PC-3 (cell line): ENCODE measurements around the gene YTHDC2. TPM values are rescaled to one million over a fixed set of nuclear protein-coding genes. Genes with fewer than 3 reads are reported as not detected.

Source experiments
- ATAC-seq: fragments of 200-7000 bp; cut with Tn5 transposase; 2 replicates; pipeline ENCODE4 v1.9.1; 2020; ENCODE audit warnings: mild to moderate bottlenecking, moderate library complexity
- BruUV-seq: library from RNA; stranded (reverse); fragments of 400-500 nt; replicated peaks from 2 replicates; lab custom pipeline; 2021; lab: Mats Ljungman, UMichigan
- CTCF ChIA-PET: fragments of 300-600 bp; sonication (Branson Sonifier 250); formaldehyde crosslinking; loops from one replicate; lab custom pipeline; 2022; ENCODE audit warnings: antibody characterized with exemption; lab: Charles Lee
- POLR2A ChIA-PET: fragments of 300-600 bp; sonication (Branson Sonifier 250); formaldehyde crosslinking; loops from one replicate; lab custom pipeline; 2022; ENCODE audit warnings: antibody characterized with exemption; ENCODE audit not compliant: unreplicated experiment; lab: Charles Lee
- DNase-seq: peaks from one replicate; pipeline ENCODE4 v3.0.0-alpha.2; 2015
- H2AFZ ChIP-seq: fragments of 300-600 bp; sonication (generic); 2 replicates; pipeline ENCODE4 v1.6.0; 2016; ENCODE audit warnings: antibody characterized with exemption, low read length
- H3F3A ChIP-seq: fragments of 300-600 bp; sonication (generic); one replicate; pipeline ENCODE4 v1.6.0; 2017; ENCODE audit warnings: antibody characterized with exemption, low read length, control low read depth, mild to moderate bottlenecking; ENCODE audit not compliant: unreplicated experiment
- H3K27ac ChIP-seq: fragments of 300-600 bp; sonication (generic); 2 replicates; pipeline ENCODE4 v1.5.1; 2016; ENCODE audit warnings: mild to moderate bottlenecking, low read length
- H3K27me3 ChIP-seq: fragments of 300-600 bp; sonication (generic); 2 replicates; pipeline ENCODE4 v1.6.1; 2016; ENCODE audit warnings: low read length, mixed read lengths
- H3K36me3 ChIP-seq: fragments of 300-600 bp; sonication (generic); 2 replicates; pipeline ENCODE4 v1.6.1; 2016; ENCODE audit warnings: low read depth, mixed run types, low read length, mixed read lengths
- H3K4me1 ChIP-seq: fragments of 300-600 bp; sonication (generic); 2 replicates; pipeline ENCODE4 v1.5.1; 2016; ENCODE audit warnings: low read length; ENCODE audit not compliant: insufficient read depth
- H3K4me2 ChIP-seq: fragments of 300-600 bp; sonication (generic); 2 replicates; pipeline ENCODE4 v1.6.0; 2016; ENCODE audit warnings: low read length
- H3K4me3 ChIP-seq: fragments of 300-600 bp; sonication (generic); 2 replicates; pipeline ENCODE4 v1.5.1; 2016; ENCODE audit warnings: mild to moderate bottlenecking, low read length, mixed read lengths
- H3K79me2 ChIP-seq: fragments of 300-600 bp; sonication (generic); 2 replicates; pipeline ENCODE4 v1.6.1; 2017; ENCODE audit warnings: low read length, mixed read lengths
- H3K9ac ChIP-seq: fragments of 300-600 bp; sonication (generic); 2 replicates; pipeline ENCODE4 v1.6.0; 2016; ENCODE audit warnings: mild to moderate bottlenecking, low read length
- H3K9me2 ChIP-seq: fragments of 300-600 bp; sonication (generic); replicated peaks from 2 replicates; pipeline ENCODE4 v1.6.1; 2016; ENCODE audit warnings: mixed run types, low read length, mixed read lengths
- H3K9me3 ChIP-seq: fragments of 300-600 bp; sonication (generic); 2 replicates; pipeline ENCODE4 v1.6.1; 2016; ENCODE audit warnings: low read length, mixed read lengths
- H4K20me1 ChIP-seq: fragments of 300-600 bp; sonication (generic); 2 replicates; pipeline ENCODE4 v1.6.1; 2016; ENCODE audit warnings: low read length, mixed read lengths
- CTCF ChIP-seq: fragments of 300-600 bp; sonication (generic); conservative IDR thresholded peaks from 2 replicates; pipeline ENCODE4 v1.5.1; 2017; ENCODE audit warnings: antibody characterized with exemption, low read depth, mild to moderate bottlenecking, low read length
- EZH2 ChIP-seq: fragments of 300-600 bp; sonication (generic); IDR thresholded peaks from one replicate; pipeline ENCODE4 v1.6.1; 2017; ENCODE audit warnings: antibody characterized with exemption, mild to moderate bottlenecking, low read length; ENCODE audit not compliant: unreplicated experiment
- EZH2phosphoT487 ChIP-seq: fragments of 300-600 bp; sonication (generic); IDR thresholded peaks from 2 replicates; pipeline ENCODE4 v1.6.1; 2018; ENCODE audit warnings: mild to moderate bottlenecking, antibody characterized with exemption, low read length, borderline replicate concordance
- intact Hi-C: fragments of 100-400 bp; cut with micrococcal nuclease; formaldehyde crosslinking; loops from 2 replicates; pipeline ENCODE4 v1.9.0; 2023
- total RNA-seq: library from RNA; depleted of rRNA; stranded (reverse); fragments of >200 nt; gene quantifications from 2 replicates; pipeline ENCODE4 v1.2.3, GENCODE V29; 2014

The YTHDC2 gene
- total RNA-seq, 1 experiment from 2014 or later = 20.2 TPM

DNA sequence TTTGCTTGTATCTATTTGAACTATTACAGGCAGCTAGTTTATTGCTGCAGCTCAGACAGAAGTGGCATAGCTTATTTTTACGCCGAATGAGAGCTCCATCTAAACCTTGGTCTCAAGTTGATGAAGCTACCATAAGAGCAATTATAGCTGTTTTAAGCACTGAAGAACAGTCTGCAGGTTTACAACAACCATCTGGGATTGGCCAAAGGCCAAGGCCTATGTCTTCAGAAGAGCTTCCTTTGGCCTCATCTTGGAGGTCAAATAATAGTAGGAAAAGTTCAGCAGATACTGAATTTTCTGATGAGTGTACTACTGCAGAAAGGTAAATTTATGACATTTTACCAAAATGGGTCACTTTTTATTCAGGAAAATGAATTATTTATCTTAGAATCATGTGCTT lies 67.9 kb downstream of the YTHDC2 start:
- H3K9me3 ChIP-seq = no peaks in the 10 kb centered on the region
- H3K9ac ChIP-seq = no peak overlapping the region
- no peak overlapping the region for H3K4me2 ChIP-seq
- H3K36me3 ChIP-seq = peaks cover 9% of the 10 kb centered on the region; the same call in 1 of the 2 replicates
- ChIA-PET POLR2A (no interaction called here), CTCF (no interaction called here)
- H2AFZ ChIP-seq = no peak overlapping the region
- DNase-seq = no peak
- no peak for ATAC-seq
- no peaks in the 10 kb centered on the region for H3K27me3 ChIP-seq
- H4K20me1 ChIP-seq = no peaks in the 10 kb centered on the region
- no peaks in the 10 kb centered on the region for H3K4me1 ChIP-seq
- no peak for TF ChIP-seq EZH2
- no peaks in the 10 kb centered on the region for H3K79me2 ChIP-seq
- intact Hi-C loops = no loop called here
- no peaks in the 10 kb centered on the region for H3F3A ChIP-seq
- no peak overlapping the region for H3K27ac ChIP-seq
- no peaks in the 10 kb centered on the region for H3K9me2 ChIP-seq
- H3K4me3 ChIP-seq = no peak overlapping the region
- no TSS peak for BruUV-seq

DNA sequence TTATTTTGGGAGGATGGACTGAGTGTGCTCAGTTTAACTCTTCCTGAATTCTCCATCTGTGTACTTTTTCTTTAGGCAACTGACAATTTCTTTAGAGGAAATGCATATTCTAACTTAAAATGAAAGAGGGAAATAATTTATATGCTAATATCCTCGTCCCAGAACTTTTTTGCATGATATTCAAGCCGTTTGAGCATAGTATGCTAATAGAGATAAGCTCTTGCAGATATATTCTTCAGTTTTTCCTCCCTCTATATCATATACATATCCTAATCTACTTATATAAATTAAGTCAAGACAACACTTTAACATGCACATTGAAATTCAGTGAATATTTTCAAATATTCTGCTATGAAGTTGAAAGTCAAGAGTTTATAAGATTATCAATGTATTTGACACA lies 84.7 kb downstream of the YTHDC2 start:
- CTCF ChIA-PET = no interaction called here
- BruUV-seq = no TSS peak
- TF ChIP-seq EZH2 (no peak), EZH2phosphoT487 (no peak), CTCF (no peak)
- Histone ChIP-seq H3K27ac (no peak overlapping the region), H3K4me1 (no peaks in the 10 kb centered on the region), H3K36me3 (peaks cover 5% of the 10 kb centered on the region; the same call in 1 of the 2 replicates), H2AFZ (no peak overlapping the region), H3K27me3 (no peaks in the 10 kb centered on the region), H3K4me3 (no peak overlapping the region), H4K20me1 (no peaks in the 10 kb centered on the region), H3K4me2 (no peak overlapping the region), H3K79me2 (no peaks in the 10 kb centered on the region), H3K9me2 (no peaks in the 10 kb centered on the region), H3F3A (no peaks in the 10 kb centered on the region), H3K9me3 (no peaks in the 10 kb centered on the region), H3K9ac (no peak overlapping the region)
- POLR2A ChIA-PET = no interaction called here
- ATAC-seq = no peak
- intact Hi-C loops = no loop called here
- DNase-seq = no peak

DNA sequence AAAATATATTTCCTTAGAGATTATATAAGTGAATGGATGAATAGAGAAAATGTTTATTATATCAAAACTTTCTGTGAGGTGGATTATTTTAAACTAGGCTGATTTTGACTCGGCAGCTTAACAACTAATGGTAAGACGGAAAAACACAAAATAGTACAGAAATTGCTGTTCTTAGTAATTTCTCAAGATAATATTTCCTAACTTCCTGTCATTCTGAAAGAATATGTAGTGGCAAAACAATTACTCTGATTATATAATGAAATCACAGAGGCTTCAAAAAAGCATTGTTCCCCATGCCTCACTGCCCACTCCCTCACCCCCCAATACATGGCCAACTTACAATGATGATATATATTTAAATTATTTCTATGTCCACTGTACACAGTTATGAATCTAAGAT lies 85.4 kb downstream of the YTHDC2 start:
- DNase-seq = no peak
- Histone ChIP-seq H3K4me2 (no peak overlapping the region), H3K27ac (no peak overlapping the region), H3F3A (no peaks in the 10 kb centered on the region), H3K27me3 (no peaks in the 10 kb centered on the region), H2AFZ (no peak overlapping the region), H3K4me1 (no peaks in the 10 kb centered on the region), H4K20me1 (no peaks in the 10 kb centered on the region), H3K9me2 (no peaks in the 10 kb centered on the region), H3K9ac (no peak overlapping the region), H3K4me3 (no peak overlapping the region), H3K36me3 (0 out of 2 replicates have a peak, but pooled peaks cover 4% of the 10 kb centered on the region), H3K79me2 (no peaks in the 10 kb centered on the region), H3K9me3 (no peaks in the 10 kb centered on the region)
- no peak for ATAC-seq
- BruUV-seq = no TSS peak
- TF ChIP-seq CTCF (no peak), EZH2 (no peak), EZH2phosphoT487 (no peak)
- ChIA-PET CTCF (no interaction called here), POLR2A (no interaction called here)
- intact Hi-C loops = no loop called here
